HepG2 (cell line): ENCODE results near the gene ITPK1. TPM values are rescaled to one million over a fixed set of nuclear protein-coding genes. Genes with fewer than 3 reads are reported as not detected.
A peak's percentile ranks its signal among the peaks of the same experiment; 100 is the strongest.

Source experiments
- ATAC-seq: fragments of 200-7000 bp; cut with Tn5 transposase; 3 replicates; pipeline ENCODE4 v1.9.1; 2020; ENCODE audit warnings: mild to moderate bottlenecking, moderate library complexity
- BruUV-seq: library from RNA; stranded (reverse); fragments of 400-500 nt; replicated peaks from 2 replicates; lab custom pipeline; 2021; lab: Mats Ljungman, UMichigan
- CTCF ChIA-PET: fragments of 300-600 bp; formaldehyde crosslinking; extraction: SDS; loops from one replicate; lab custom pipeline; 2021; ENCODE audit warnings: low total read pairs, inconsistent platforms, low intra/inter-chr PET ratio; lab: Yijun Ruan, JAX
- POLR2A ChIA-PET: fragments of 350-600 bp; sonication (Branson Sonifier 250); formaldehyde crosslinking; loops from one replicate; lab custom pipeline; 2020; ENCODE audit warnings: antibody characterized with exemption, inconsistent platforms; lab: Yijun Ruan, JAX
- DNase-seq: peaks from one replicate; pipeline ENCODE4 v3.0.0-alpha.2; 2015; ENCODE audit warnings: low spot score
- FAIRE-seq: peaks from 3 replicates; lab custom pipeline; 2011; peaks lifted over from hg19 to GRCh38; lab: Jason Lieb, UNC
- H2AFZ ChIP-seq: one replicate; pipeline ENCODE4 v1.6.1; 2011; ENCODE audit warnings: low read length, inconsistent platforms
- H3K27ac ChIP-seq: fragments of 300-600 bp; 3 replicates; pipeline ENCODE4 v1.8.0; 2011; ENCODE audit warnings: mixed run types, mild to moderate bottlenecking, mixed read lengths, low read length, inconsistent platforms; ENCODE audit not compliant: insufficient read depth; ENCODE audit errors: extremely low read length
- H3K27me3 ChIP-seq, 2 experiments: fragments of 200-600 bp in 1 of 2; 2 replicates in 1 of 2; 3 replicates in 1 of 2; pipeline versions ENCODE4 v1.6.0 to v1.8.0; 2011; ENCODE audit warnings: low read length in 2 of 2, mild to moderate bottlenecking in 2 of 2, moderate library complexity in 2 of 2, inconsistent platforms in 1 of 2; ENCODE audit not compliant: insufficient read depth in 2 of 2, control insufficient read depth in 1 of 2
- H3K36me3 ChIP-seq, 2 experiments: fragments of 200-600 bp in 1 of 2; replicated peaks in 1 of 2; 2 replicates in 1 of 2; 3 replicates in 1 of 2; pipeline versions ENCODE4 v1.5.1 to v1.8.0; 2011; ENCODE audit warnings: low read length in 2 of 2, inconsistent platforms in 1 of 2; ENCODE audit not compliant: insufficient read depth in 2 of 2, control insufficient read depth in 1 of 2
- H3K4me1 ChIP-seq: 2 replicates; pipeline ENCODE4 v1.5.1; 2012; ENCODE audit warnings: low read length, inconsistent platforms; ENCODE audit not compliant: insufficient read depth
- H3K4me2 ChIP-seq: 2 replicates; pipeline ENCODE4 v1.6.0; 2011; ENCODE audit warnings: low read depth, low read length, inconsistent platforms
- H3K4me3 ChIP-seq, 3 experiments: fragments of 200-600 bp in 1 of 3; sonication (generic), shearing (Covaris generic) in 1 of 3; replicated peaks in 1 of 3; 2 replicates each; pipeline ENCODE4 v1.5.1; 2011 to 2016; ENCODE audit warnings: low read length in 3 of 3, inconsistent platforms in 2 of 3, low read depth in 2 of 3, mild to moderate bottlenecking in 2 of 3, control low read depth in 1 of 3, mixed read lengths in 1 of 3; ENCODE audit not compliant: insufficient read depth in 1 of 3
- H3K79me2 ChIP-seq: one replicate; pipeline ENCODE4 v1.6.1; 2011; ENCODE audit warnings: low read length, inconsistent platforms; ENCODE audit not compliant: insufficient read depth
- H3K9ac ChIP-seq: 2 replicates; pipeline ENCODE4 v1.6.0; 2011; ENCODE audit warnings: mild to moderate bottlenecking, low read depth, low read length, inconsistent platforms; ENCODE audit not compliant: insufficient read depth
- H3K9me3 ChIP-seq: 2 replicates; pipeline ENCODE4 v1.5.1; 2012; ENCODE audit warnings: mild to moderate bottlenecking, low read length
- H4K20me1 ChIP-seq: 2 replicates; pipeline ENCODE4 v1.6.0; 2011; ENCODE audit warnings: inconsistent platforms, mild to moderate bottlenecking, low read length, moderate library complexity; ENCODE audit not compliant: insufficient read depth
- ATF7 ChIP-seq, 2 experiments: fragments of 450-650 bp in 1 of 2; sonication (generic) in 1 of 2; formaldehyde crosslinking in 1 of 2; IDR thresholded peaks; 2 replicates each; pipeline versions ENCODE4 v1.4.0 to v1.6.1; 2016 to 2020; ENCODE audit warnings: antibody characterized with exemption in 1 of 2, mild to moderate bottlenecking in 1 of 2, missing genetic modification reagents in 1 of 2
- CEBPG ChIP-seq: IDR thresholded peaks from 2 replicates; pipeline ENCODE4 v1.6.1; 2016
- HDAC1 ChIP-seq: sonication (generic); formaldehyde crosslinking; IDR thresholded peaks from 2 replicates; pipeline ENCODE4 v1.5.1; 2020; ENCODE audit warnings: mild to moderate bottlenecking, missing genetic modification reagents
- KLF15 ChIP-seq: sonication (generic); formaldehyde crosslinking; IDR thresholded peaks from 2 replicates; pipeline ENCODE4 v1.8.1; 2023; ENCODE audit warnings: borderline replicate concordance, mild to moderate bottlenecking, inconsistent platforms, missing genetic modification reagents, mixed read lengths
- NCOA1 ChIP-seq: sonication (generic); formaldehyde crosslinking; IDR thresholded peaks from 2 replicates; pipeline ENCODE4 v1.9.0; 2021; ENCODE audit warnings: missing genetic modification reagents
- NFYC ChIP-seq: IDR thresholded peaks from 2 replicates; pipeline ENCODE4 v1.6.1; 2016; ENCODE audit warnings: missing genetic modification reagents, missing compliant biosample characterization
- RXRA ChIP-seq: sonication (generic); formaldehyde crosslinking; IDR thresholded peaks from 2 replicates; pipeline ENCODE4 v1.5.1; 2020; ENCODE audit warnings: missing genetic modification reagents
- RXRB ChIP-seq: IDR thresholded peaks from 2 replicates; pipeline ENCODE4 v1.6.1; 2016; ENCODE audit warnings: borderline replicate concordance, missing genetic modification reagents, missing compliant biosample characterization
- SAP130 ChIP-seq: IDR thresholded peaks from 2 replicates; pipeline ENCODE4 v1.6.1; 2016; ENCODE audit warnings: low read depth
- SETDB1 ChIP-seq: sonication (generic); formaldehyde crosslinking; IDR thresholded peaks from 2 replicates; pipeline ENCODE4 v1.5.1; 2020; ENCODE audit warnings: missing genetic modification reagents, mild to moderate bottlenecking, borderline replicate concordance
- ZFYVE20 ChIP-seq: sonication (generic); formaldehyde crosslinking; IDR thresholded peaks from 2 replicates; pipeline ENCODE4 v1.8.0; 2023; ENCODE audit warnings: low read depth, mild to moderate bottlenecking, moderate library complexity, missing genetic modification reagents, borderline replicate concordance
- ZNF781 ChIP-seq: sonication (generic); formaldehyde crosslinking; IDR thresholded peaks from 2 replicates; pipeline ENCODE4 v1.5.1; 2020; ENCODE audit warnings: borderline replicate concordance, mild to moderate bottlenecking, missing genetic modification reagents; ENCODE audit errors: not compliant biosample characterization
- ZNF792 ChIP-seq: IDR thresholded peaks from 2 replicates; pipeline ENCODE4 v1.6.1; 2016
- WGBS: methylation state at CpG from one replicate; pipeline ENCODE4 v1.1.6; 2017; ENCODE audit warnings: low lambda C conversion rate; 5-methylcytosine and 5-hydroxymethylcytosine counted together
- in situ Hi-C: cut with HindIII; loops from 2 replicates; pipeline ENCODE4 v1.10.0; 2017; ENCODE audit warnings: low pct_unique_long_range_greater_than_20kb; ENCODE audit not compliant: extremely low pct_ligation_motif_present
- intact Hi-C: fragments of 100-400 bp; cut with micrococcal nuclease; formaldehyde crosslinking; loops from one replicate; pipeline ENCODE4 v1.10.0; 2022; ENCODE audit not compliant: unreplicated experiment
- polyA plus RNA-seq, 8 experiments: library from polyadenylated mRNA; depleted of rRNA in 3 of 8; stranded (reverse) in 7 of 8; unstranded in 1 of 8; fragments of >200 nt; fragmentation: Illumina TruSeq in 4 of 8; extraction: Trizol in 4 of 8; gene quantifications; 2 replicates each; pipeline versions ENCODE4 v1.2.1 to v1.2.3, GENCODE V29; 2011 to 2016; ENCODE audit warnings: low read depth in 4 of 8, missing spikeins in 1 of 8, mixed read lengths in 1 of 8; ENCODE audit not compliant: insufficient read depth in 1 of 8
- total RNA-seq, 5 experiments: library from RNA; depleted of rRNA; stranded (reverse); fragments of >200 nt; fragmentation: Illumina TruSeq; extraction: Trizol; gene quantifications; 2 replicates each; pipeline ENCODE4 v1.2.3, GENCODE V29; 2016; ENCODE audit warnings: low read depth in 1 of 5
- TF ChIP-seq, protein P1 (sequence below): sonication (generic); formaldehyde crosslinking; IDR thresholded peaks from 2 replicates; pipeline ENCODE4 v1.5.0; 2020; ENCODE audit warnings: mild to moderate bottlenecking, missing genetic modification reagents
- TF ChIP-seq, protein P2 (sequence below): sonication (generic); IDR thresholded peaks from 2 replicates; pipeline ENCODE4 v1.6.1; 2016; ENCODE audit warnings: low read depth, borderline replicate concordance
- TF ChIP-seq, protein P3 (sequence below): sonication (generic); formaldehyde crosslinking; IDR thresholded peaks from 2 replicates; pipeline ENCODE4 v1.4.0; 2020; ENCODE audit warnings: mild to moderate bottlenecking, missing genetic modification reagents

The ITPK1 gene
- total and polyA plus RNA-seq, 2 of the 13 experiments (the other 11 are each of a cell fraction or from before 2014, with no cell fraction given) = 20.5 to 47.5 TPM

DNA sequence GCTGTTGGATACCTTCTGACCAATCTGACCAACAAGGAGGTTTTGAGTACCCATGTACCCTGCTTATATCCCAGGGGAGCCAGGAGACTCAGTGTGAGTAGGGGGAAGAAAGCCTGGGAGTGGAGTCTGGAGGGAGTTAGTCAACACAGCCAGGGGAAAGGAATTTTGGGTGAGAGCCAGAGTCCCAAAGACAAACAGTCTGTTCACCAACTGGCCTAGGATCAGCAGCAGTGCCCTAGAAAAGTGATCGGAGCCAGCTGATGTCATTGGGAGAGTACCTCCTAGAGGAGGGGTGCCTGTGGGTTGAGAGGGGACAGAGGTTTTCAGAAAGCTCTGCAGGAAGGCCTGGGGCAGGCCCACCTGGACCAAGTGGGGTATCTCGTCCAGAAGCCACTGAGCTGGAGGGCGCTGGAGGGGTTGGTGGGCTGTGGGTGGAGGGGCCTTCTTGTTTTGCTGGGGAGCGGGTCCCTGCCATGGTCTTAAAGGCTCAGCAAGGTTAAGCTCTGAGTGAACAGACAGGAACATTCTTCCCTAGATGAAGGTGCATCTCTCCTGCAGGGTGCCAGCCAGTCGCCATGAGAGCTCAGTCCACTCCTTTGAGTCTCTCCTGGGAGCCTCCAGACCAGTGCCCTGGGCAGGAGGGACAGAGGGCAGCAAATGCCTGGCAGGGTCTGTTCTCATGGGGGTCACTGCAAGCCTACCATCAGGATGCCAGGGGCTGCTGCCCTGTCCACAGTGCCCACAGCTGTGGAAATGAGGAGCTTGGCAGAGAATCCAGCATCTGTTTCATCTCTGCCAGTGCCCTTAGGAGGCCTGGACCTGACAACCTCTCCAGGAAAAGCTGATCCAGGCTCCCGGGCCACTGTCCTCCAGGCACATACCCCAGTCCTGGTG lies 129.2 kb downstream of the ITPK1 start:
- CTCF ChIA-PET = no interaction called here
- TF ChIP-seq, protein P1, sequence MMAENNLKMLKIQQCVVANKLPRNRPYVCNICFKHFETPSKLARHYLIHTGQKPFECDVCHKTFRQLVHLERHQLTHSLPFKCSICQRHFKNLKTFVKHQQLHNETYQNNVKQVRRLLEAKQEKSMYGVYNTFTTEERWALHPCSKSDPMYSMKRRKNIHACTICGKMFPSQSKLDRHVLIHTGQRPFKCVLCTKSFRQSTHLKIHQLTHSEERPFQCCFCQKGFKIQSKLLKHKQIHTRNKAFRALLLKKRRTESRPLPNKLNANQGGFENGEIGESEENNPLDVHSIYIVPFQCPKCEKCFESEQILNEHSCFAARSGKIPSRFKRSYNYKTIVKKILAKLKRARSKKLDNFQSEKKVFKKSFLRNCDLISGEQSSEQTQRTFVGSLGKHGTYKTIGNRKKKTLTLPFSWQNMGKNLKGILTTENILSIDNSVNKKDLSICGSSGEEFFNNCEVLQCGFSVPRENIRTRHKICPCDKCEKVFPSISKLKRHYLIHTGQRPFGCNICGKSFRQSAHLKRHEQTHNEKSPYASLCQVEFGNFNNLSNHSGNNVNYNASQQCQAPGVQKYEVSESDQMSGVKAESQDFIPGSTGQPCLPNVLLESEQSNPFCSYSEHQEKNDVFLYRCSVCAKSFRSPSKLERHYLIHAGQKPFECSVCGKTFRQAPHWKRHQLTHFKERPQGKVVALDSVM = no peak
- TF ChIP-seq KLF15 (CRISPR knock-in tag) (no peak), SETDB1 (CRISPR knock-in tag) (no peak), NFYC (no peak), RXRB (CRISPR knock-in tag) (peak; percentile 35; the same call in 1 of the 2 replicates), SAP130 (CRISPR knock-in tag) (peak; percentile 41), CEBPG (CRISPR knock-in tag) (0 out of 2 replicates have a peak, but pooled peaks have one; percentile 25), ZNF792 (CRISPR knock-in tag) (0 out of 2 replicates have a peak, but pooled peaks have one; percentile 37), NCOA1 (no peak), HDAC1 (CRISPR knock-in tag) (no peak), ZFYVE20 (no peak), RXRA (peak; percentile 20; the same call in 1 of the 2 replicates), ATF7 (IDR thresholded peaks at IDR 0.05) (peak; percentile 16; the same call in 1 of the 2 replicates), ATF7 (CRISPR knock-in tag; IDR thresholded peaks at IDR 0.05) (no peak), ZNF781 (no peak)
- TF ChIP-seq, protein P2, sequence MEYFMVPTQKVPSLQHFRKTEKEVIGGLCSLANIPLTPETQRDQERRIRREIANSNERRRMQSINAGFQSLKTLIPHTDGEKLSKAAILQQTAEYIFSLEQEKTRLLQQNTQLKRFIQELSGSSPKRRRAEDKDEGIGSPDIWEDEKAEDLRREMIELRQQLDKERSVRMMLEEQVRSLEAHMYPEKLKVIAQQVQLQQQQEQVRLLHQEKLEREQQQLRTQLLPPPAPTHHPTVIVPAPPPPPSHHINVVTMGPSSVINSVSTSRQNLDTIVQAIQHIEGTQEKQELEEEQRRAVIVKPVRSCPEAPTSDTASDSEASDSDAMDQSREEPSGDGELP = peak; percentile 74; the same call in 1 of the 2 replicates
- TF ChIP-seq, protein P3, sequence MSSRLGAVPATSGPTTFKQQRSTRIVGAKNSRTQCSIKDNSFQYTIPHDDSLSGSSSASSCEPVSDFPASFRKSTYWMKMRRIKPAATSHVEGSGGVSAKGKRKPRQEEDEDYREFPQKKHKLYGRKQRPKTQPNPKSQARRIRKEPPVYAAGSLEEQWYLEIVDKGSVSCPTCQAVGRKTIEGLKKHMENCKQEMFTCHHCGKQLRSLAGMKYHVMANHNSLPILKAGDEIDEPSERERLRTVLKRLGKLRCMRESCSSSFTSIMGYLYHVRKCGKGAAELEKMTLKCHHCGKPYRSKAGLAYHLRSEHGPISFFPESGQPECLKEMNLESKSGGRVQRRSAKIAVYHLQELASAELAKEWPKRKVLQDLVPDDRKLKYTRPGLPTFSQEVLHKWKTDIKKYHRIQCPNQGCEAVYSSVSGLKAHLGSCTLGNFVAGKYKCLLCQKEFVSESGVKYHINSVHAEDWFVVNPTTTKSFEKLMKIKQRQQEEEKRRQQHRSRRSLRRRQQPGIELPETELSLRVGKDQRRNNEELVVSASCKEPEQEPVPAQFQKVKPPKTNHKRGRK (CRISPR knock-in tag) = no peak

More for the DNA sequence above, 129.2 kb downstream of the ITPK1 start:
- Histone ChIP-seq H3K27ac (no peak overlapping the region), H3K79me2 (no peaks in the 10 kb centered on the region), H3K36me3 (0 out of 5 replicates have a peak, but pooled peaks cover 0 to 5% of the 10 kb centered on the region in 2 experiments), H3K4me1 (peaks cover 62% of the 10 kb centered on the region), H3K9ac (no peak overlapping the region), H3K9me3 (no peaks in the 10 kb centered on the region), H3K4me3 (no peak overlapping the region; a peak in 1 of 6 replicates), H3K27me3 (no peaks in the 10 kb centered on the region), H3K4me2 (peak overlapping the region; percentile 18; the same call in 1 of the 2 replicates), H2AFZ (no peak overlapping the region), H4K20me1 (no peaks in the 10 kb centered on the region; the same call in 1 of the 2 replicates)
- in situ Hi-C loops (no loop called here), intact Hi-C loops (no loop called here)
- ATAC-seq (peak; percentile 74), DNase-seq (peak; percentile 92), FAIRE-seq (peak; percentile 91)
- 0% methylated on average over 1 of the region's 6 CpGs for WGBS
- no TSS peak for BruUV-seq
- POLR2A ChIA-PET = interaction anchor here (1.8 to 2.6 kb wide), 2 partner anchors 33 to 36 kb away, joined by 4 to 15 read pairs; no protein-coding TSS in a partner anchor
